ENCODE data around the gene NUDT16L1. TPM values are rescaled to one million over a fixed set of nuclear protein-coding genes. Genes with fewer than 3 reads are reported as not detected.
A peak's percentile ranks its signal among the peaks of the same experiment; 100 is the strongest.

Gene NUDT16L1
- total RNA-seq, 1 experiment from 2014 or later, result 42.0 TPM

DNA sequence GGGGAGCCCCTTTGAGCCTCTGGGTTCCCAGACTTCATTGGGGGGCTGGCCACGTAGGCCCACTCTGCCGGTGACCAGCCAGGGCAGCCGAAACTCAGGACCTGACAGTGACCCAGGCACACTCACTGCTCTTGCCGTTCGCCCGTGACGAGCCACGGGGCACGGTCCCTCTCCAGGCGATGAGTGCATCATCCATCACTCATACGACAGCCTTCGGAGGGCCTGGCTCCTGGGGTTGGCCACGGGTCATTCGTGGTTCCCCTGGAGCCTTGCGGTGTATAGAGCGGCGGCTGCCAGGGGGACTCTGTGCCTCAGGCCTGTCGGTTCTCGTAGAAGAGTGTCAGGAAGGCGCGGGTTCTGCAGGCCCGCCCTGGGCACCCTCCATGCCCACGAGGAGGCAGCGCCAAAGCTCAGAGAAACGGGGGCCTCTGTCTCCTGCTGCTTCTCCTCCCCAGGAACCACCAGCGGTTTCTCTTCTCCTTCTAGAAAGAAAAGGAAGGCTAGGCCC lies 11.2 kb upstream of the NUDT16L1 start:
- ATAC-seq, result no peak

DNA sequence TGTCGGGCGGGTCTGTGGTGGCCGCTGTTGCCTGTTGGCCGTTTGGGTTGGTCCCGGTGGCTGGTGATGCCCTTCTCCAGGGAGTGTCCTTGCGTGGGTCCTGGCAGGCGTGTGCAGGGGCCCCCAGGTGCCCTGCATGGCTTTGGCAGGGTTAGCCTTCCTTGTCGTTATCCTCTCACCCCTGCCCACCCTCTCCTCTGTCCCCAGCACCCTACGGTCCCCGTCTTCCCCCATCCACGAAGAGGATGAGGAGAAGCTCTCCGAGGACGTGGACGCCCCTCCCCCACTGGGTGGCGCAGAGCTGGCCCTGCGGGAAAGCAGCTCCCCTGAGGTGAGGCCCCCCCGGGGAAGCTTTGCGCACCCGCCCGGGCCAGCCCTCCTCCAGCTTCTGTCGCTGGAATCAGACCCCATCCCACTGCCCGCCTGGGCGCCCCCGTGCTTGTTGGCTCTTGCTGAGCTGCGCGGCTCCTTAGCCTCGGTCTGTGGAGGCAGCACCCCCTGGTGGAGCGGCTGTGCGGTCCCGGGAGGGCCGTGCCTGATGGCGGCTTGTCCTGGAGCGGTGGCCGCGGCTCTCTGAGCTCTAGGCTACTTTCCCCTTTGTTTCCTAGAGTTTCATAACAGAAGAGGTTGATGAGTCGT lies 10.6 kb upstream of the NUDT16L1 start:
- ATAC-seq, result peak; percentile 92
- H3K27ac Mint-ChIP-seq, result no peak overlapping the region
- no peaks in the 10 kb centered on the region for H3K4me1 Mint-ChIP-seq
- peak; percentile 86 for DNase-seq (ENCODE audit: low spot score)
- H3K36me3 Mint-ChIP-seq, result peaks cover 9% of the 10 kb centered on the region
- no peak overlapping the region for H3K4me3 Mint-ChIP-seq
- ChIA-PET CTCF (interaction anchor here (0.6 to 2.2 kb wide), 53 partner anchors 9 to 276 kb away, joined by 3 to 63 read pairs (median 5); partner anchors contain the start of genes ANKS3, DNAAF8, HMOX2 and MGRN1), POLR2A (interaction anchor here (0.9 to 1.8 kb wide), 4 partner anchors 11 to 206 kb away, joined by 3 to 5 read pairs (median 4); partner anchors contain the start of genes ANKS3, DNAAF8 and HMOX2)
- no peaks in the 10 kb centered on the region for H3K27me3 Mint-ChIP-seq (ENCODE audit: low read depth)
- H3K9me3 Mint-ChIP-seq, result no peaks in the 10 kb centered on the region
- TF ChIP-seq ZNF263 (CRISPR knock-in tag; IDR thresholded peaks at IDR 0.05; ENCODE audit: low read depth) (no peak), SP1 (CRISPR knock-in tag; conservative IDR thresholded peaks at IDR 0.05) (0 out of 2 replicates have a peak, but pooled peaks have one; percentile 32), CTCF (IDR thresholded peaks at IDR 0.05) (peak; percentile 49; the same call in 1 of the 2 replicates), NFATC4 (CRISPR knock-in tag; IDR thresholded peaks at IDR 0.05) (no peak), TEAD4 (CRISPR knock-in tag; IDR thresholded peaks at IDR 0.05) (no peak)

More for the DNA sequence above, 11.2 kb upstream of the NUDT16L1 start:
- Mint-ChIP-seq H3K9me3 (no peaks in the 10 kb centered on the region), H3K36me3 (peaks cover 9% of the 10 kb centered on the region), H3K4me1 (no peaks in the 10 kb centered on the region), H3K27me3 (ENCODE audit: low read depth) (no peaks in the 10 kb centered on the region), H3K4me3 (no peak overlapping the region), H3K27ac (no peak overlapping the region)
- DNase-seq (ENCODE audit: low spot score), result no peak
- ChIA-PET CTCF (interaction anchor here (0.7 to 2.2 kb wide), 36 partner anchors 11 to 276 kb away, joined by 3 to 63 read pairs (median 6); partner anchors contain the start of genes ANKS3, DNAAF8, HMOX2 and MGRN1), POLR2A (interaction anchor here (0.9 to 1.8 kb wide), 2 partner anchors 53 to 206 kb away, joined by 3 to 5 read pairs; partner anchors contain the start of genes ANKS3, DNAAF8 and HMOX2)
- TF ChIP-seq, protein P1, sequence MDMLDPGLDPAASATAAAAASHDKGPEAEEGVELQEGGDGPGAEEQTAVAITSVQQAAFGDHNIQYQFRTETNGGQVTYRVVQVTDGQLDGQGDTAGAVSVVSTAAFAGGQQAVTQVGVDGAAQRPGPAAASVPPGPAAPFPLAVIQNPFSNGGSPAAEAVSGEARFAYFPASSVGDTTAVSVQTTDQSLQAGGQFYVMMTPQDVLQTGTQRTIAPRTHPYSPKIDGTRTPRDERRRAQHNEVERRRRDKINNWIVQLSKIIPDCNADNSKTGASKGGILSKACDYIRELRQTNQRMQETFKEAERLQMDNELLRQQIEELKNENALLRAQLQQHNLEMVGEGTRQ (CRISPR knock-in tag; IDR thresholded peaks at IDR 0.05), result no peak
- TF ChIP-seq SP1 (CRISPR knock-in tag; conservative IDR thresholded peaks at IDR 0.05), result no peak

- Mint-ChIP-seq H3K4me3 (no peak overlapping the region), H3K27me3 (ENCODE audit: low read depth) (no peaks in the 10 kb centered on the region), H3K36me3 (peaks cover 9% of the 10 kb centered on the region), H3K4me1 (no peaks in the 10 kb centered on the region), H3K27ac (no peak overlapping the region), H3K9me3 (no peaks in the 10 kb centered on the region)
- ATAC-seq (no peak; the same call in 1 of the 2 replicates), DNase-seq (ENCODE audit: low spot score) (no peak)
- TF ChIP-seq JAZF1 (CRISPR knock-in tag; IDR thresholded peaks at IDR 0.05) (no peak), ZNF219 (CRISPR knock-in tag; IDR thresholded peaks at IDR 0.05; ENCODE audit: borderline replicate concordance) (no peak)
- TF ChIP-seq, protein P2, sequence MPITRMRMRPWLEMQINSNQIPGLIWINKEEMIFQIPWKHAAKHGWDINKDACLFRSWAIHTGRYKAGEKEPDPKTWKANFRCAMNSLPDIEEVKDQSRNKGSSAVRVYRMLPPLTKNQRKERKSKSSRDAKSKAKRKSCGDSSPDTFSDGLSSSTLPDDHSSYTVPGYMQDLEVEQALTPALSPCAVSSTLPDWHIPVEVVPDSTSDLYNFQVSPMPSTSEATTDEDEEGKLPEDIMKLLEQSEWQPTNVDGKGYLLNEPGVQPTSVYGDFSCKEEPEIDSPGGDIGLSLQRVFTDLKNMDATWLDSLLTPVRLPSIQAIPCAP (CRISPR knock-in tag; IDR thresholded peaks at IDR 0.05), result no peak
- ChIA-PET POLR2A (interaction anchor here (0.9 to 1.8 kb wide), 4 partner anchors 10 to 207 kb away, joined by 3 to 5 read pairs (median 4); partner anchors contain the start of genes ANKS3, DNAAF8 and HMOX2), CTCF (interaction anchor here (0.6 to 2.2 kb wide), 53 partner anchors 10 to 275 kb away, joined by 3 to 63 read pairs (median 5); partner anchors contain the start of genes ANKS3, DNAAF8, HMOX2 and MGRN1)
Observed at GRCh38 chr16:4683255-4684057, 9.9 kb upstream of the NUDT16L1 start.

DNA sequence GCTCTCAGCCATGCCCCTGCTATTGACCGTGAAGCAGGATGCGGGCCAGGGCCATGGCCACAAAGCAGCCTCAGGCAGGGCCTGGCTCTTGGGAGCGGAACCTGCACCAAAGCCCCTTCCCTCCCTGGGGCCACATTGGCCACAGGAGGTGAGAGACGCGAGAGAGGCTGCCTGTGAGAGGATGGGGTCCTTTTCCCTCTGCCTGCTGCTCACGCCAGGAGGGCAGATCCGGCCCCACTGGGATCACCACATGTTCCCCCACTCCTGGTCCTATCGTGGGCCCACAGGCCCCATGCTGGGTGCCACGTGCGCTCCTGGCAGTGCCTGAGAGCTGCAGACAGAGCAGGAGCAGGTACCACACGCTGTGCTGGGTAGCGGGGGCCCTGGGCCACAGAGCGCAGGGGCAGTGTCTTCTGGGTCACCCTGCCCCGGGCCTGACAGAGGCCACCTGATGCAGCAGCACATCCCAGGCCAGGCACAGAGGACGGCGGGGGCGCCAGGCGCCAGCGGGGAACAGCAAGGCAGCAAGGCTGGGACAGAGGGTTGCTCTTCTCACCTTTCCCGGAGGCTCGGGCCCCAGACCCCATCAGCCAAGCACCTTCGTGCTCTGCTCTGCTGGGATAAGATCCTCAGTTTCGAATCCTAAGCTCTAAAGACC lies 9.2 kb upstream of the NUDT16L1 start:
- ChIA-PET POLR2A (interaction anchor here (1.8 kb wide), 1 partner anchor 50 kb away, joined by 5 read pairs; the partner anchor contains the start of genes ANKS3 and DNAAF8), CTCF (interaction anchor here (1.7 to 2.2 kb wide), 2 partner anchors 13 to 60 kb away, joined by 3 to 20 read pairs; partner anchors contain the start of gene MGRN1)
- Mint-ChIP-seq H3K9me3 (no peaks in the 10 kb centered on the region), H3K36me3 (peaks cover 9% of the 10 kb centered on the region), H3K4me3 (no peak overlapping the region), H3K4me1 (no peaks in the 10 kb centered on the region), H3K27ac (no peak overlapping the region), H3K27me3 (ENCODE audit: low read depth) (no peaks in the 10 kb centered on the region)
- DNase-seq (ENCODE audit: low spot score), result no peak
- no peak for ATAC-seq
- TF ChIP-seq NR3C1 (CRISPR knock-in tag; conservative IDR thresholded peaks at IDR 0.05; ENCODE audit: low read depth), result no peak
